Frontal cortex (tissue), 4 donors: Measurements from ENCODE around the gene SLC30A10. TPM values are rescaled to one million over a fixed set of nuclear protein-coding genes. Genes with fewer than 3 reads are reported as not detected.
"Not testable (repeated sequence)": the region's sequence is repeated elsewhere in the genome, so short reads cannot be mapped to it uniquely, and the experiment has no call there.

ENCODE experiments used
- DNase-seq, 2 donors: peaks; one replicate each; pipeline ENCODE4 v3.0.0; 2012; ENCODE audit warnings: low spot score in 2 of 2
- FAIRE-seq: peaks from 2 replicates; lab custom pipeline; 2012; peaks lifted over from hg19 to GRCh38; lab: Jason Lieb, UNC
- total RNA-seq: library from RNA; depleted of rRNA; stranded (reverse); fragments of >200 nt; gene quantifications from one replicate; pipeline ENCODE4 v1.2.3, GENCODE V29; 2014
- donor health status: control.
- donor health status: control.
- donor health status: control.

Gene SLC30A10
- 19.2 TPM for total RNA-seq

- DNase-seq (peak; percentile 49 to 64), FAIRE-seq (no peak)
Observed at GRCh38 chr1:219927956-219928790, at the start of gene SLC30A10. TSS of gene SLC30A10 (minus strand) at chr1:219928557. CDS start at chr1:219928440, 117 bp downstream.

DNA sequence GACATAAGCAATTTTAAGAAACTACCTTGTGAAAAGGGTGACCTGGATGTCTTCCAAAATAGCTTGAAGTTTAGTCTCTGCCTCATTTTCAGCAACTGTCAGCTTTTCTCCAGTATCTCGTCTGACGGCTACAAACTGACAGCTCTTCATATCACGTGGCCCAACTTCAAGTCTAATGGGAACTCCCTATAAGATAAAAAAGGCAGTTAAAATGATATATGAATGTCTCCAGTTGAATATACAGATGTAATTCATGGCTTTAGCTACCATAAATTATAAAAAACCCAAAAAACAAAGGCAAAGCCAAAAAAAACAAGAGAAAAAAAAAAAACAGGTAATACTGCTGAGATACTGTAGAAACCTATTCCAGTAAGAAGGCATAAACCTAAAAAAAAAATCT is 44.9 kb upstream of the SLC30A10 start:
- FAIRE-seq (no peak), DNase-seq (no peak)

DNA sequence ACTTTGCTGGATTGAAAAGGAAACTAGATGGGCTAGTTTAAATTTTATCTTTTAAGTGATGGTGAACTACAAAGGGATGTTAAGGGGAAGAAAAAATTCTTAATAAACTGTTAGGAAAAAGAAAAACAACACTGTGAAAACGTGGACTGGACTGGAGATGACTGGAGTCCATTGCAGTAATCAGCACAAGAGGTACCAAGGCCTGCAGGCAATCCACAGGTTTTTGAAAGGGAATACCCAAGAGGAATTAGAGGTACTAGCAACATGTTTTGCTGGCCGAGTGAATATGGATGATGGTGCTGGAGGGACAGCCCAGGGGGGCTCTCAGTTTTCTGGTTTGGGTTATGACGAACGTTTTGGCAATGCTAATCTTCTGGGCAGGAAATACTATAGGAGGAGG is 39.0 kb upstream of the SLC30A10 start:
- FAIRE-seq (no peak), DNase-seq (no peak)

GRCh38 chr1:219966071-219966349 is 37.7 kb upstream of the SLC30A10 start:
- DNase-seq (no peak), FAIRE-seq (no peak)

GRCh38 chr1:219965285-219966070 is 37.1 kb upstream of the SLC30A10 start:
- no peak for FAIRE-seq
- DNase-seq = no peak

GRCh38 chr1:219963432-219963831 is 35.1 kb upstream of the SLC30A10 start:
- FAIRE-seq = no peak

GRCh38 chr1:219961684-219962083 is 33.3 kb upstream of the SLC30A10 start:
- FAIRE-seq (no peak), DNase-seq (no peak)

More at GRCh38 chr1:219963432-219963831, 35.1 kb upstream of the SLC30A10 start:
- DNase-seq = no peak

GRCh38 chr1:219959540-219960203 is 31.3 kb upstream of the SLC30A10 start:
- DNase-seq (no peak), FAIRE-seq (no peak)

- no peak for FAIRE-seq
- no peak for DNase-seq
Observed at GRCh38 chr1:219958875-219959417, 30.6 kb upstream of the SLC30A10 start.

GRCh38 chr1:219954736-219955421 is 26.5 kb upstream of the SLC30A10 start:
- DNase-seq (no peak), FAIRE-seq (no peak)

DNA sequence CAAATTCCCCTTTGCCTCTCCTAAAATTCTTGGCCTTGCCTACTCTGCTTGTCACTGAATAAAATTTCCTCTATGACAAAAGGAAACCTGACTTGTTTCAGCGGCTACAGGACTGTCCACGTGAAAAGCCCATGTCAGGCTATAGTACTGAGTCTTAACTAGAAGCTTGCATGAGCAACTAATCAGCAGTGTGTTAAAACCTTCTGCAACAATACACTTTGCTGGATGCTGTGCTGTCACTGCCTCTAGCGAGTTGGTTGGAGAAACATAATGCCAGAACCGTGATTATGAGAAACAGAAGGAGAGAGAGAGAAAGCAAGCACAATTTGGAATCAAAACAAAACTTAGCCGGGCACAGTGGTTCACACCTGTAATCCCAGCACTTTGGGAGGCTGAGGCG is 25.7 kb upstream of the SLC30A10 start:
- no peak for FAIRE-seq
- no peak for DNase-seq

GRCh38 chr1:219952361-219952760 is 24.0 kb upstream of the SLC30A10 start:
- DNase-seq (no peak), FAIRE-seq (no peak)

- not testable (repeated sequence) for DNase-seq, FAIRE-seq
Observed at GRCh38 chr1:219949227-219949626, 20.9 kb upstream of the SLC30A10 start.

GRCh38 chr1:219948766-219949165 is 20.4 kb upstream of the SLC30A10 start:
- DNase-seq, FAIRE-seq: not testable (repeated sequence)

- no peak for DNase-seq
- no peak for FAIRE-seq
Observed at GRCh38 chr1:219945795-219946194, 17.4 kb upstream of the SLC30A10 start.

GRCh38 chr1:219941179-219942118 is 13.1 kb upstream of the SLC30A10 start:
- DNase-seq (no peak), FAIRE-seq (no peak)

DNA sequence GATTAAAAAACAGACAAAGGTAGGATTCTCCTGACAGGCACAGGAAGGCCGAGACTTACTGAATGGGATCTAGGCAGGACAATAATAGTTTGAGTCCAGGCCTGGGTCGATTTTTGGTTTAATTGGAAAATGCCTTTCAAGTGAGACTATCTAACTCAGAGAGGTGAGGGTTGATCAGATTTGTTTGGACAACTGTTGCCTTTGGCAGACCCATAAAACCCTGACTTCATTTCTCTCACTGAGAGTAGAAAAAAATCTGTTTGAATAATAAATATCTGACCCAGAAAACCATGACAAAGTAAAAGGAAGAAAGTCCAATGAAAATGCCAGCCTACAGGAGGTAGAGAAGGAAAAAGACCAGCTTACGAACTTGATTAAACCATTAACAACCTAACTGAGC is 12.3 kb upstream of the SLC30A10 start:
- no peak for FAIRE-seq
- DNase-seq = no peak

GRCh38 chr1:219938706-219939105 is 10.3 kb upstream of the SLC30A10 start:
- no peak for FAIRE-seq
- no peak for DNase-seq

DNA sequence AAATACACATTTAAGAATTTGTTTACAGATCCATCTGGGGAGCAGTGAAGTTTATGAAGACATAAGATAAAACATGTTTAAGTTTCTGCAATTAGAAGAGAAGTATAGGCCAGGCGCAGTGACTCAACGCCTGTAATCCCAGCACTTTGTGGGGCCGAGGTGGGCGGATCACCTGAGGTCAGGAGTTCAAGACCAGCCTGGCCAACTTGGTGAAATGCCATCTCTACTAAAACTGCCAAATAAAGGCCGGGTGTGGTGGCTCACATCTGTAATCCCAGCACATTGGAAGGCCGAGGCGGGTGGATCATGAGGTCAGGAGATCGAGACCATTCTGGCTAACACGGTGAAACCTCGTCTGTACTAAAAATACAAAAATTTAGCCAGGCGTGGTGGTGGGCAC is 5.4 kb upstream of the SLC30A10 start:
- FAIRE-seq = not testable (repeated sequence)

More for the DNA sequence above, 5.4 kb upstream of the SLC30A10 start:
- not testable (repeated sequence) for DNase-seq
